ENCODE data around the gene SLC6A1. TPM values are rescaled to one million over a fixed set of nuclear protein-coding genes. Genes with fewer than 3 reads are reported as not detected.

SLC6A1 gene
- total and polyA plus RNA-seq, 2 of the 8 experiments (the other 6 are each of a cell fraction or from before 2014, with no cell fraction given), result 0.30 to 0.63 TPM

- TF ChIP-seq CHD7 (IDR thresholded peaks at IDR 0.05; ENCODE audit: insufficient replicate concordance, low read length) (no peak), CTCF (IDR thresholded peaks at IDR 0.05; ENCODE audit: control extremely low read depth in 1 of 3, insufficient read depth in 1 of 3, low read depth in 1 of 3, low read length in 3 of 3) (no peak), SIX5 (IDR thresholded peaks at IDR 0.05; ENCODE audit: low read depth, low read length) (no peak), RBBP5 (IDR thresholded peaks at IDR 0.05; ENCODE audit: borderline replicate concordance, low read depth, low read length) (no peak), PHF8 (conservative IDR thresholded peaks at IDR 0.05; ENCODE audit: low read depth, low read length) (no peak), NANOG (IDR thresholded peaks at IDR 0.05; ENCODE audit: insufficient read depth, low read depth, low read length, poor library complexity, severe bottlenecking) (no peak), SIN3A (conservative IDR thresholded peaks at IDR 0.05 in 1 of 2, IDR thresholded peaks at IDR 0.05 in 1 of 2; ENCODE audit: low read depth in 1 of 2, low read length in 2 of 2) (no peak), CHD2 (IDR thresholded peaks at IDR 0.05; ENCODE audit: low read length) (no peak)
These were observed 6.0 kb upstream of the SLC6A1 start (continued) for GRCh38 chr3:10986592-10986991.

All from H1 (cell line).